ENCODE data around the gene KCP. TPM values are rescaled to one million over a fixed set of nuclear protein-coding genes. Genes with fewer than 3 reads are reported as not detected.

Gene KCP
- total RNA-seq, 1 experiment from 2014 or later: 1.6 TPM

DNA sequence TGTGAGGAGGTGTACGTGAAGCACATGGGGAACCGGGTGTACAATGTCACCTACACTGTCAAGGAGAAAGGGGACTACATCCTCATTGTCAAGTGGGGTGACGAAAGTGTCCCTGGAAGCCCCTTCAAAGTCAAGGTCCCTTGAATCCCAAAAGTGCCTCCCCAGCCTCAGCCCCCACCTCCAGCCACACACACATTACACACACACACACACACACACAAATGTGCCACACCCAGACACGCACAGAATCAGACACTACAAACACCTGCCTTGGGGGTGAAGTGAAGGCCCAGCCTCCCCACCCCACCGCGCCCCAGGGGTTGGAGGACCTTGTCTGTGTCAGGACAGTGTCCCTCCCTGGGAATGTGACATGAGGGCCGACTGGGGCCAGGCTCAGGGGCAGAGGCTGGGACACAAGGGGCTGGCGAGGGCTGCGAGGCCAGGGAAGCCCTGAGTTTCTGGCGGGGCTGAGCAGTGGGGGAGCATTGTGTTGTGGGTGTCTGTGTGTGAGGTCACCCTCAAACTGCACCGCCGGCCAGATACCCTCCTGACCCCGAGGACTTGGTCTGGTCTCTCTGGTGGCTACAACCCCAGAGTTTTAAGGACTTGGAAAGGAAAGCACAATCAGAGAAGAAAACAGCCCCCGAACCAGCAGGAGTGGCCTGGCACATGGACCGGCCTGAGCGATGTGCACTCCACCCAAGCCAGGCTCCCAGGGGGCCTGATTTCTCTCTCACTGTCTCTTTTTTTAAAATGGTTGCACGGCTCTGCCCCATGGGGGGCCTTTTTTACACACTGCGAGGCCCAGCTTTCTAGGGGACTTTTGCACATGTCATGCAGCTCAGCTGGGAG, 51.9 kb downstream of the KCP start:
- no peaks in the 10 kb centered on the region for H3K27me3 ChIP-seq (ENCODE audit: low read length)
- no peaks in the 10 kb centered on the region for H3K9me3 ChIP-seq (ENCODE audit: low read length)
- H3K4me2 ChIP-seq (ENCODE audit: low read depth, low read length, poor library complexity, severe bottlenecking): no peak overlapping the region
- peaks cover 9% of the 10 kb centered on the region for H3K79me2 ChIP-seq (ENCODE audit: low read length)
- DNase-seq: no peak
- no peaks in the 10 kb centered on the region for H3K9me2 ChIP-seq (replicated peaks; ENCODE audit: insufficient read depth, low read length)
- peaks cover 5% of the 10 kb centered on the region for H4K20me1 ChIP-seq (ENCODE audit: insufficient read depth, low read depth, low read length)
- no peaks in the 10 kb centered on the region for H3K36me3 ChIP-seq (ENCODE audit: insufficient read depth, low read length)
- H3K27ac ChIP-seq (ENCODE audit: low read length): no peak overlapping the region
- H2AFZ ChIP-seq (ENCODE audit: low read length): no peak overlapping the region
- H3K4me1 ChIP-seq (ENCODE audit: low read length): peaks cover 23% of the 10 kb centered on the region
- H3K4me3 ChIP-seq (ENCODE audit: low read length): no peak overlapping the region
- H3K9ac ChIP-seq (ENCODE audit: low read length): no peak overlapping the region

DNA sequence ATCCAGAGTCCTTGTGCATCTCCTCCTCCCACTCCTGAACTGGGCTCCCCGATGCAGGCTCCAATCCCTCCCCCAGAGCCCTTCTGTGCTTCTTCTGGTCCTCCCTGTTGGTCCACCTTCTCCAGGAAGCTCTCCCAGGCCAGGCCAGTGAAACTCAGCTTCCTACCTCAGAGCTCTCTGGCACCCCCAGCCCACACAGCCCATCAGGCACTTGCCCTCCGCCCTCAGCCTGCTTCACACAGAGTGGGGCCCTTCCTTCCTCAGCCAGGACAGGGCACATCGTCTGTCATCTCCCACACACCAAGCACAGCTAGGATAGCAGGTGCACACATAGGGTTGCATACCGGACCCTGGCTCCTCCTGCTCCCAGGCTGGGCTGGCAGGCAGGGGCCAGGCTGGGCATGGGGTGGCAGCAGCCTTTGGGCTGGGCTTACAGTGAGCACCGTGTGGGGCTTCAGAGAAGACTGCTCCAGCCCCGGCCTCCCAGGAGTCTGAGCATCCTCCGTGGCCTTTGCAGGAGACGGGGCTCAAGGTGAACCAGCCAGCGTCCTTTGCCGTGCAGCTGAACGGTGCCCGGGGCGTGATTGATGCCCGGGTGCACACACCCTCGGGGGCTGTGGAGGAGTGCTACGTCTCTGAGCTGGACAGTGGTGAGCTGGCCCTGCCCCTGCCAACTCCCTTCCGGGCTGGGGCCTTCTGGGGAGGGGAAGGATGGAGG, 54.3 kb downstream of the KCP start:
- H3K4me3 ChIP-seq (ENCODE audit: low read length): no peak overlapping the region
- H4K20me1 ChIP-seq (ENCODE audit: insufficient read depth, low read depth, low read length): no peaks in the 10 kb centered on the region
- DNase-seq: no peak
- H2AFZ ChIP-seq (ENCODE audit: low read length): no peak overlapping the region
- H3K79me2 ChIP-seq (ENCODE audit: low read length): no peaks in the 10 kb centered on the region
- H3K27me3 ChIP-seq (ENCODE audit: low read length): no peaks in the 10 kb centered on the region
- peak overlapping the region; percentile 24; the same call in 1 of the 2 replicates for H3K9ac ChIP-seq (ENCODE audit: low read length)
- no peaks in the 10 kb centered on the region for H3K9me2 ChIP-seq (replicated peaks; ENCODE audit: insufficient read depth, low read length)
- no peak overlapping the region for H3K27ac ChIP-seq (ENCODE audit: low read length)
- H3K4me1 ChIP-seq (ENCODE audit: low read length): peaks cover 17% of the 10 kb centered on the region
- H3K4me2 ChIP-seq (ENCODE audit: low read depth, low read length, poor library complexity, severe bottlenecking): no peak overlapping the region
- no peaks in the 10 kb centered on the region for H3K9me3 ChIP-seq (ENCODE audit: low read length)
- H3K36me3 ChIP-seq (ENCODE audit: insufficient read depth, low read length): no peaks in the 10 kb centered on the region

GRCh38 chr7:128855559-128855958, 55.0 kb downstream of the KCP start:
- Histone ChIP-seq H3K4me2 (ENCODE audit: low read depth, low read length, poor library complexity, severe bottlenecking) (no peak overlapping the region), H4K20me1 (ENCODE audit: insufficient read depth, low read depth, low read length) (no peaks in the 10 kb centered on the region), H3K4me1 (ENCODE audit: low read length) (peaks cover 17% of the 10 kb centered on the region), H3K4me3 (ENCODE audit: low read length) (no peak overlapping the region), H3K9me2 (replicated peaks; ENCODE audit: insufficient read depth, low read length) (no peaks in the 10 kb centered on the region), H3K27me3 (ENCODE audit: low read length) (no peaks in the 10 kb centered on the region), H3K9me3 (ENCODE audit: low read length) (no peaks in the 10 kb centered on the region), H3K36me3 (ENCODE audit: insufficient read depth, low read length) (no peaks in the 10 kb centered on the region), H3K9ac (ENCODE audit: low read length) (peak overlapping the region; percentile 24; the same call in 1 of the 2 replicates), H2AFZ (ENCODE audit: low read length) (no peak overlapping the region), H3K79me2 (ENCODE audit: low read length) (no peaks in the 10 kb centered on the region), H3K27ac (ENCODE audit: low read length) (no peak overlapping the region)
- DNase-seq: peak; percentile 63

GRCh38 chr7:128854396-128854795, 56.1 kb downstream of the KCP start:
- Histone ChIP-seq H2AFZ (ENCODE audit: low read length) (no peak overlapping the region), H3K27ac (ENCODE audit: low read length) (no peak overlapping the region), H3K9me2 (replicated peaks; ENCODE audit: insufficient read depth, low read length) (no peaks in the 10 kb centered on the region), H3K4me3 (ENCODE audit: low read length) (no peak overlapping the region), H3K27me3 (ENCODE audit: low read length) (no peaks in the 10 kb centered on the region), H3K79me2 (ENCODE audit: low read length) (no peaks in the 10 kb centered on the region), H4K20me1 (ENCODE audit: insufficient read depth, low read depth, low read length) (no peaks in the 10 kb centered on the region), H3K4me1 (ENCODE audit: low read length) (peaks cover 17% of the 10 kb centered on the region), H3K9me3 (ENCODE audit: low read length) (no peaks in the 10 kb centered on the region), H3K4me2 (ENCODE audit: low read depth, low read length, poor library complexity, severe bottlenecking) (no peak overlapping the region), H3K9ac (ENCODE audit: low read length) (no peak overlapping the region), H3K36me3 (ENCODE audit: insufficient read depth, low read length) (no peaks in the 10 kb centered on the region)
- DNase-seq: no peak

- Histone ChIP-seq H4K20me1 (ENCODE audit: insufficient read depth, low read depth, low read length) (no peaks in the 10 kb centered on the region), H3K9ac (ENCODE audit: low read length) (no peak overlapping the region), H3K4me3 (ENCODE audit: low read length) (no peak overlapping the region), H3K4me1 (ENCODE audit: low read length) (peaks cover 12% of the 10 kb centered on the region), H3K9me2 (replicated peaks; ENCODE audit: insufficient read depth, low read length) (no peaks in the 10 kb centered on the region), H2AFZ (ENCODE audit: low read length) (no peak overlapping the region), H3K79me2 (ENCODE audit: low read length) (no peaks in the 10 kb centered on the region), H3K4me2 (ENCODE audit: low read depth, low read length, poor library complexity, severe bottlenecking) (no peak overlapping the region), H3K9me3 (ENCODE audit: low read length) (no peaks in the 10 kb centered on the region), H3K27me3 (ENCODE audit: low read length) (no peaks in the 10 kb centered on the region), H3K27ac (ENCODE audit: low read length) (no peak overlapping the region), H3K36me3 (ENCODE audit: insufficient read depth, low read length) (no peaks in the 10 kb centered on the region)
- DNase-seq: no peak
Observed at GRCh38 chr7:128853799-128854198, 56.7 kb downstream of the KCP start.

- Histone ChIP-seq H3K27ac (ENCODE audit: low read length) (no peak overlapping the region), H3K27me3 (ENCODE audit: low read length) (no peaks in the 10 kb centered on the region), H3K9me3 (ENCODE audit: low read length) (no peaks in the 10 kb centered on the region), H3K36me3 (ENCODE audit: insufficient read depth, low read length) (no peaks in the 10 kb centered on the region), H4K20me1 (ENCODE audit: insufficient read depth, low read depth, low read length) (no peaks in the 10 kb centered on the region), H3K4me1 (ENCODE audit: low read length) (peaks cover 11% of the 10 kb centered on the region), H3K79me2 (ENCODE audit: low read length) (no peaks in the 10 kb centered on the region), H3K4me3 (ENCODE audit: low read length) (no peak overlapping the region), H3K9me2 (replicated peaks; ENCODE audit: insufficient read depth, low read length) (no peaks in the 10 kb centered on the region), H3K9ac (ENCODE audit: low read length) (no peak overlapping the region), H3K4me2 (ENCODE audit: low read depth, low read length, poor library complexity, severe bottlenecking) (no peak overlapping the region), H2AFZ (ENCODE audit: low read length) (no peak overlapping the region)
- no peak for DNase-seq
Observed at GRCh38 chr7:128852537-128853254, 57.8 kb downstream of the KCP start.

DNA sequence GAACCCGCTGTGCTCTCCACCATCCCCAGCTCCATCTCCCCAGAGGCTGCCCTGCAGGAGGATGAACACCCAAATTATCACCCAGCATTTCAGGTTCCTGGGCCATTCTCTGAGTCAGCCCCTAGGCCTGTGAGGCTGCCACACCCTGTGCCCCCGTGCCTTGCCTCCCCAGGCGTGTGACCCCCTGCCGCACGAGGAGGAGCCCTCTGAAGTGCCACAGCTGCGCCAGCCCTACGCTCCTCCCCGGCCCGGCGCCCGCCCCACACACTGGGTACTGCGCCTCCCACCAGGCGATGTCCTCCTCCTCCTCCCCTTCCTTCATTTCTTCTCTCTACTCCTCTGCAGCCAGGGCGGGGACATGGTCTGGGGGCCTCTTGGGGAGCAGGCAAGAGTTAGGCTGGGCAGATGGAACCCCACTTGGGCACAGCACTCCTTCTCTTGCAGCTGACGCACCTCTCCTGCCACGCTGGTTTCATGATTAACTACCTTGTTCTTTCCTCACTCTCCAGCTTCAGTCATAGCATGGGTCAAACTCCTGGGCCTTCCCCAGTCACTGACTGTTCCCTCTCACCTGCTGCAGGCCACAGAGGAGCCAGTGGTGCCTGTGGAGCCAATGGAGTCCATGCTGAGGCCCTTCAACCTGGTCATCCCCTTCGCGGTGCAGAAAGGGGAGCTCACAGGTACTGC, 60.6 kb downstream of the KCP start:
- Histone ChIP-seq H3K27me3 (ENCODE audit: low read length) (no peaks in the 10 kb centered on the region), H3K9me2 (replicated peaks; ENCODE audit: insufficient read depth, low read length) (no peaks in the 10 kb centered on the region), H2AFZ (ENCODE audit: low read length) (no peak overlapping the region), H3K4me2 (ENCODE audit: low read depth, low read length, poor library complexity, severe bottlenecking) (no peak overlapping the region), H3K9me3 (ENCODE audit: low read length) (no peaks in the 10 kb centered on the region), H3K9ac (ENCODE audit: low read length) (no peak overlapping the region), H3K27ac (ENCODE audit: low read length) (no peak overlapping the region), H3K36me3 (ENCODE audit: insufficient read depth, low read length) (no peaks in the 10 kb centered on the region), H3K79me2 (ENCODE audit: low read length) (no peaks in the 10 kb centered on the region), H3K4me1 (ENCODE audit: low read length) (peaks cover under 1% of the 10 kb centered on the region; the same call in 1 of the 2 replicates), H4K20me1 (ENCODE audit: insufficient read depth, low read depth, low read length) (no peaks in the 10 kb centered on the region), H3K4me3 (ENCODE audit: low read length) (no peak overlapping the region)
- DNase-seq: no peak
